OCI-LY1 (cell line): Measurements from ENCODE around the gene YEATS4.

Source experiments
- EZH2 ChIP-seq: fragments of 200-600 bp; sonication (generic), shearing (Covaris generic); IDR thresholded peaks from 2 replicates; pipeline ENCODE4 v1.8.0; 2017; ENCODE audit warnings: borderline replicate concordance, mixed run types, mild to moderate bottlenecking, antibody characterized with exemption, low read length, moderate library complexity, mixed read lengths
- TF ChIP-seq, protein P1 (sequence below): fragments of 200-600 bp; sonication (generic), shearing (Covaris generic); IDR thresholded peaks from 2 replicates; pipeline ENCODE4 v1.5.1; 2017; ENCODE audit warnings: mild to moderate bottlenecking, antibody characterized with exemption, low read length, moderate library complexity, mixed read lengths

GRCh38 chr12:69396041-69396440 lies 36.5 kb downstream of the YEATS4 start:
- TF ChIP-seq, protein P1, sequence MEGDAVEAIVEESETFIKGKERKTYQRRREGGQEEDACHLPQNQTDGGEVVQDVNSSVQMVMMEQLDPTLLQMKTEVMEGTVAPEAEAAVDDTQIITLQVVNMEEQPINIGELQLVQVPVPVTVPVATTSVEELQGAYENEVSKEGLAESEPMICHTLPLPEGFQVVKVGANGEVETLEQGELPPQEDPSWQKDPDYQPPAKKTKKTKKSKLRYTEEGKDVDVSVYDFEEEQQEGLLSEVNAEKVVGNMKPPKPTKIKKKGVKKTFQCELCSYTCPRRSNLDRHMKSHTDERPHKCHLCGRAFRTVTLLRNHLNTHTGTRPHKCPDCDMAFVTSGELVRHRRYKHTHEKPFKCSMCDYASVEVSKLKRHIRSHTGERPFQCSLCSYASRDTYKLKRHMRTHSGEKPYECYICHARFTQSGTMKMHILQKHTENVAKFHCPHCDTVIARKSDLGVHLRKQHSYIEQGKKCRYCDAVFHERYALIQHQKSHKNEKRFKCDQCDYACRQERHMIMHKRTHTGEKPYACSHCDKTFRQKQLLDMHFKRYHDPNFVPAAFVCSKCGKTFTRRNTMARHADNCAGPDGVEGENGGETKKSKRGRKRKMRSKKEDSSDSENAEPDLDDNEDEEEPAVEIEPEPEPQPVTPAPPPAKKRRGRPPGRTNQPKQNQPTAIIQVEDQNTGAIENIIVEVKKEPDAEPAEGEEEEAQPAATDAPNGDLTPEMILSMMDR: no peak
- TF ChIP-seq EZH2: no peak
